EH (cell line): ENCODE measurements around the gene OR11A1.

Experiments used
- DNase-seq: peaks from one replicate; pipeline ENCODE4 v3.0.0-alpha.2; 2015; ENCODE audit warnings: low read depth

Gene OR11A1

DNA sequence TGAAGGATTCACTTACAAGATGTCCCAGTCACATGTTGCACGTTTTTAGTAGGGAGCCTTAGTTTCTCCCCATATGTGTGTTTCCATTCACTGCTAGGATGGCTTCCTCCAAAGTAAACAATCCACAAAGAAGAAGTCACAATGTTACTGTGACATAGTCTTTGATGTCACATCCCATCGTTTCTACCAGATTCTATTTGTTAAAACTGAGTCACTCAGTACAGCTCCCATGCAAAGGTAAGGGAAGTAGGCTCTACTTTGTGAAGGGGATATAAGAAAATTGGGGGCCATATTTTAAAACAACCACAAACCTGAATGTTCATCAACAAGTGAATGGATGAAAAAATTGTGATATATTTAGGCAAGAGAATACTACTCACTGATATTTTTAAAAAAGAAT is at the start of gene OR11A1, which contains the start of gene OR2H1:
Gene OR11A1 (minus strand): TSS at position 101 of the 400 bp plus-strand sequence. CDS start 29,430 bp downstream, outside the sequence.
Gene OR2H1 (plus strand): TSS at position 185 of the 400 bp plus-strand sequence. CDS start 4,615 bp downstream, outside the sequence.
- no peak for DNase-seq

GRCh38 chr6:29506446-29507067 is 49.7 kb upstream of the OR11A1 start:
- no peak for DNase-seq

DNA sequence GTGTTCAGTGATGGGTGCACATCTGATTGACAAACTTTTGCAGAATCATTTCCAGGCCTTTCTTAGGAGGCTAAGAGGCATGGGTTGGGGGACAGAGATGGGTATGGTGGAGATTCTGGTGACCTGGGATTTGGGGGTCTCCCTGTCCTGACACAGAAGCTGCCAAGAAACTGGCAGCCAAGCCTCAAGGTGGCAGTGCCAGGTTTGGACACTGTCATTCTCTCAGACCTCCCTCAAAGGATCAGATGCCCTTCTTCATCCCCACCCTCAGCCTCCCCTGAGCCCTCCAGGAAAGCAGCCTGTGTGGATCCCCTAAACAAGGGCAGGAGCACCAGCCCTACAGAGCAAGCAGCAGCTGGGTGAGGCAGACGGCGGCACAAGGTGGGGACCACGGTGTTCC is 48.9 kb upstream of the OR11A1 start:
- DNase-seq = no peak

DNA sequence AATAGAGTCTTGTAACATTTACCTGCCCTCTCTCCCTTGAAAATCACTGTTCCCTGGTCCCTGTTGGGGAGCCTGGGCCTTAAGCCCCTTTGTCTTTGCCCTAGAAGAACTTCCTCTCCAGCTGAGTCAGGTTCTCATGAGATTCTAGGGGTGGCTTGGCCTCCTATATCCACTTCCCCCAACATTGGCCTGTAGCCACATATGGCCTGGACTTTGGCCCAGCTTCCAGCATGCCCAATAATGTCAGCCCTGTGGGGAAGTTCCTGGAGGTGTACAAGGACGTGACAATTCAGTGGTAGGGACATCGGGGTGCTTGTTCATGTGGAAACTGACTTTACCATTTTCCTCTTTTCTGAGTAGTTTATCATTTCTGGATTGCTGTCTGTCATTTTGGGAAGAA is 48.1 kb upstream of the OR11A1 start:
- no peak for DNase-seq

DNA sequence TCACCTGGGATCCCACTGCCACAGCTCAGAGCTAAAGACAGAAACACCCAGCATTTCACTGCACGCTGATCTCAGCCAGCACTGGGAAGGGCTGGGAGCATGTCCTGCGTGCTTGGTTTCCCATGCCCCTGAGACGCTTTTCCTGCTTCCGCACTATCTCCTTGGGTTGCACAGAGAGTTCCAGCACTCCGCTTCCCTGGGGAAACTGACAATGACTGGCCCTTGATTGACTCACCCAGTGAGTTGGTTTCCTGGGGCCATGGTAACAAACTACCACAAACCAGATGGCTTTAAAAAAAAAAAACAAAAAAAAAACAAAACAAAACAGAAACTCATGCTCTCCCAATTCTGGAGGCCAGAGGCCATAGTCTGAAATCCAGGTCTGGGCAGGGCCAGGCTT is 45.7 kb upstream of the OR11A1 start:
- DNase-seq = no peak

DNA sequence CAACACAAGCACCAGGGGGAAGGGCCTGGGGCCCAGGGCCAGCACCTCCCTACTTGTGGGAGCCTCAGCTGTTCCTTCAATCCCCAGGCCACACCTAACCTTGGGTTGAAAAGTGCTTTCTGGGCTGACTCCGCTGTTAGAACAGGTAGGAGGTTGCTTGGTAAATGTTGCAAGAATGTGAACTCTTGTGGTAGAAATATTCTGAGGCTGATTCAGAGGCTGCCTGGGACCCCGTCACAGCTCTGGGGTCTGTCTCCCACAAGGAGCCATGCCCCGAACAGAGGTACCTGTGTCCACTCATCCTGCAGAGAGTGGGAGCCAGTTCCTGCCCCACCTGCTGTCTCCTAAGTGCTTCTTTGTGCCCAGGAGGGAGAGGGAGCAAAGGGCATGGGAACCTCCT is 45.3 kb upstream of the OR11A1 start:
- no peak for DNase-seq

DNA sequence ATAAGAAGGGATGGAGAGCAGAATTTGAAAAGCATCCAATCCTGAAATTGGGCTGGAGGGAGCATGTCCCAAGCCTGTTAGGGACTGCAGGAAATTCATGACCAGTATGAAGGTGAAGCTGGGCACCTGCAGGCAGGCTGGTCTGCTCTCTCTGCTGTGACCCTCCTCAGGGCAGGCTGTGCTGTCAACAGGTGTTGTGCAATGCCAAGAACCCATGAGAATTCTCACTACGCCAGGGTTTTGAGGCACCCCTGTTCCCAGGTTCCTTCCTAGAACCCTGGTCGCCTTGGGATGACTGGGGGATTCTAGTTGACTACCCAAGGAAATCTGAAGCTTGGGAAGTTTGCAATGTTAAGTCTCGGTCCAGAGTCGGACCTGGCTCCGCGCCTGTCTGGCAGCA is 44.2 kb upstream of the OR11A1 start:
- no peak for DNase-seq

- DNase-seq = no peak
Observed at GRCh38 chr6:29500594-29500993, 43.7 kb upstream of the OR11A1 start.

GRCh38 chr6:29499704-29500103 is 42.8 kb upstream of the OR11A1 start:
- DNase-seq = no peak

GRCh38 chr6:29496961-29497360 is 40.1 kb upstream of the OR11A1 start:
- DNase-seq = no peak

GRCh38 chr6:29495571-29495970 is 38.7 kb upstream of the OR11A1 start:
- no peak for DNase-seq

DNA sequence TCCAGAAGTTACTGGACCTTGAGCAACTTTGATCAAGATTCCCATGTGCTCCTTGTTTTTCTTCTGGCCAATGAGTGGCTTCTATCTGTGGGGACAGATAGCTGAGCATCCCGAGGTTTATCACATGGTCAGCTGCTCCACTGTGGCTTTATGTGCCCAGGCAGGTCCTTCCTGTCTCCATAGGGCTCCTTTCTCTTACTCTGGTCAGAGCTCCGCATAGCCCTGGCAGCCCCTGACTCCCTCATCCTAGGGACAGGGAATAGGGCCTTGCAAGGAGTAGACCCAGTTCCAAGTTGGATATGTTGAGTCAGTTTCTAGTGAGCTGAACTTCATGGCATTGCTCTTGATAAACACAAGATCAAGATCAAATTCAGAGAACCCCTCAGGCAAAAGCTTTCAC is 37.3 kb upstream of the OR11A1 start:
- DNase-seq = no peak

DNA sequence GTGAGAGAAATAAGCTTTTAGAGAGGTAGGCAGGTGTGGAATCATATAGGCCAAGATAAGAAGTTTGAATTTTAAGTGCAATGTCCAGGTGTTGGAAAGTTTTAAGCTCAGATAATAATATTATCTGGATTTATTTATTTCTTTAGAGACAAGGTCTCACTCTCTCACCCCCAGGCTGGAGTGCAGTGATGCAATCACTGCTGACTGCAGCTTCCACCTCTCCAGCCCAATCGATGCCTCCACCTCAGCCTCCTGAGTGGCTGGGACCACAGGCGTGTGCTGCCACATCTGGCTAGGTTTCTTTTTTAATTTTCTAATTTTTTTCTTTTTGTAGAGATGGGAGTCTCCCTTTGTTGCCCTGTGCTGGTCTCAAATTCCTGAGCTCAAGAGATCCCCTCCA is 36.4 kb upstream of the OR11A1 start:
- DNase-seq = no peak

DNA sequence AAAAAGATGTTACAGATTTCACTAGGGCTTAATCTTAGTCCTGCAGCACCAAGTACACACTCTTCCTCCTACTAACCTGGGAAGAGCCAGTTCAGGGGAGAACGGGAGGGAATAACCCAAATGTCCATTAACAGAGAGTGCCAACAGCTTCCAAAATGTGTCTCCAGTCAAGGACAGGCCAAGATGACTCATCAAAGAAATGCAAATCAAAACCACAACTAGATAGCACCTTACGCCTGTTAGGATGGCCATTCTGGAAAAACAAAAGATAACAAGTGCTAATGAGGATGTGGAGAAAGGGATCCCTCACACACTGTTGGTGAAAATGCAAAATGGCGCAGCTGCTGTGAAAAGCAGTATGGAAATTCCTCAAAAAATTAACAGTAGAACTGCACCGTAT is 34.7 kb upstream of the OR11A1 start:
- DNase-seq = no peak

- DNase-seq = no peak
Observed at GRCh38 chr6:29490552-29490951, 33.7 kb upstream of the OR11A1 start.

DNA sequence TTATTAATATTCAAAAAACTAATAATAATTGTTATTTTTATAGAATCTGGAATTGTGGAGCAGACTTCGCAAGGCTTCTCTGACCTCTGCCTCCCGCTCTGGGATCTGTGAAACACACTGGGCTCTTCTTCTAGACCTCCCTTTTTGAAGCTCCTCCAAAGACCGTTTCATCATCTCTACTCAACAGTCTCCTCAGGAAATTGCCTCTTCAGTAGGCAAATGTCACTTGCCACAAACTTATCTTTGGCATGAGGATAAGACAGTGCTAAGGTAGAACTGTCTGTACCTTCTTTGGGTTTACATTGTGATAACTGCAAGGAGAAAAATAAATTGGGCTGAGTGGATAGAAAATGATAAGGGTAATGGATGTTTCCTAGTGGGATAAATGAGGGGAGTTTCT is 33.2 kb upstream of the OR11A1 start:
- no peak for DNase-seq

GRCh38 chr6:29489286-29489685 is 32.4 kb upstream of the OR11A1 start:
- no peak for DNase-seq

GRCh38 chr6:29488874-29489273 is 32.0 kb upstream of the OR11A1 start:
- no peak for DNase-seq

GRCh38 chr6:29487660-29488059 is 30.8 kb upstream of the OR11A1 start, which contains the start of gene MAS1L:
MAS1L (minus strand) TSS chr6:29487956; CDS start chr6:29487902, 54 bp downstream.
- DNase-seq = no peak

- DNase-seq = no peak
Observed at GRCh38 chr6:29487131-29487530, 30.3 kb upstream of the OR11A1 start.

DNA sequence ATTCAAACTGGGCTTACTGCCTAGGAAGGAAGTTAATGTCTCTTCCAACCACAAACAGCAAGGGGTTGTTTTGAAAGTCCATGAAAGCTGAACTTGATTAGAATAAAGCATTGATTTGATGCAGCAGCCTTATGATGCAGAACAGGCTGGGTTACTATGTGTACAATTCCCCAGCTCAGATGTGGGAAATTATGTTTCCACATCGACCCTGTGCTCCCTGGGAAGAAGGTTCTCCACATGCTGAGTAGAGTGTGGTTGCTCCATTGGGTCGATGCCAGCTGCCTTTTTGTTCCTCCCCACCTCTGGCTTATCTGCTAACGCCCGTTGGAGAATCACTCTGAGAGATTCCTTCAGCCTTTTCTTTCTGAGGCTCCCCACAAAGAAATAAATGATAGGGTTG is 29.7 kb upstream of the OR11A1 start:
- DNase-seq = no peak

GRCh38 chr6:29483735-29484134 is 26.9 kb upstream of the OR11A1 start:
- no peak for DNase-seq

- DNase-seq = no peak
Observed at GRCh38 chr6:29483186-29483585, 26.3 kb upstream of the OR11A1 start.

DNA sequence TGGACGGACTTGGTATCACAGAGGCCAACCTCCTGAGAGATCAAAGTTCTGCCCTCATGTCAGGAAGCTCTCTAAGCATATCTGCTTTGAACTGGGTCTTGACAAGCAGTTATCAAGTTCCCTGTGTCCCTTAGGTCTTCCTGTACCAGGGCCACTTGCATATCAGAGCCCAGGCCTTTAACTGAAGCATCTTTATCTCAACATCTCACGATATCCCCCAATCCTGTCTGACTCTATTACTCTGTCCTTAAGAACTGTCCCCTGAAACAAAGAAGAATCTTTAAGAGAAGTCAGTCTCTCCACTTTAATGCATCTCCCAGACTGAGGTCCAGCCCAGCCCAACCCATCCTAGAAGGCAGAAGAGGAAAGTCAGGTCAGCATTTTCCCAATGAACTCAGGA is 22.7 kb upstream of the OR11A1 start:
- no peak for DNase-seq
